AG08396 (cell line): Measurements from ENCODE around the gene PRDM16.

Experiments
- DNase-seq: peaks from one replicate; pipeline ENCODE4 v3.0.0; 2012; ENCODE audit warnings: low spot score, mixed read lengths

The PRDM16 gene

GRCh38 chr1:3398396-3399140 is 329.6 kb downstream of the PRDM16 start:
- no peak for DNase-seq

GRCh38 chr1:3399732-3400131 is 330.7 kb downstream of the PRDM16 start:
- DNase-seq = peak; percentile 65

DNA sequence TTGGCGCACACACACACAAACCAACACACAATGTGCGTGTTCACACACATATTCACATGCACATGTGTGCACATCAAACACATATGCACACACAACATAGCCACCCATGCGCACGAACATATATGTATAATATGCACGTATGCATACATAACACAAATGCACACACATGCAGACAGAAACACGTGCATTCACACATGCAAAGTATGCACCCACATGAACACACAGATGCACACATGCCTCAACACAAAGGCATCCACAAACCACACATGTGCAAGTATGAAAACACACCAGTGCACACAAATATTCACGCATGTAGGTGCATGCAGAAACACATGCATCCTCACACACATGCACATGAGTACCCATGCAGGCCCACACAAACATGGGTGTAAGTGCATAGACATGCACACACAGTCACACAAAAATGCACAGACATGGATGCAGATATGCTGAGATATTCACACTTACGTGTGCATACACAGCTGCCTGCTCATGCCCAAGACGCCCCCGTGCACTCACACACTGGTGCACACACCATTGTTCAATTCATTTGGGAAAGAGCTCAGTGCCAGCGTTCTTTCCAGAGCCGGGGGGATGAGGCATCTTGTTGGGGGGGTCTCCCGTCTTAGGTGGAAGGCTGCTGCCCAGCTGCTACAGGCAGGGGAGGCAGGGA is 332.7 kb downstream of the PRDM16 start:
- no peak for DNase-seq

GRCh38 chr1:3402258-3403010 is 333.4 kb downstream of the PRDM16 start:
- DNase-seq = peak; percentile 71

GRCh38 chr1:3403011-3403345 is 334.0 kb downstream of the PRDM16 start:
- DNase-seq = no peak

GRCh38 chr1:3403388-3404231 is 334.6 kb downstream of the PRDM16 start:
- DNase-seq = no peak

GRCh38 chr1:3404301-3404700 is 335.3 kb downstream of the PRDM16 start:
- DNase-seq = no peak

DNA sequence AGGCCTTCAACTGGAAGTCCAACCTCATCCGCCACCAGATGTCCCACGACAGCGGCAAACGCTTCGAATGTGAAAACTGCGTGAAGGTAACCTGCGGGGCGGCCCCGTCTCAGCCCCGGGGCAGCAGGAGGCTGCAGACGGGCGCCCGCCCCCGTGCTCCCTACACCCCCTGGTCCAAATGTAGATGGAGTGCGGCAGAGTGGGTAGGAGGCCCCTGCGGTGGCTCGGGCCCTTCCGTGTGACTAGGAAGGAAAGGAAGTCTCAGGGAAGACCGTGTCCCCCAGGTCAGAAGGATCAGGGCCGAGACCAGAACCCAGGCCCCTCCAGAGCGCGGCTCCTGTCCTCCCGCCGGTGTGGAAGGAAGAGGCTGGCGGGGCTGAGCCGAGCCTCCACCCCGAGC is 335.8 kb downstream of the PRDM16 start:
- no peak for DNase-seq

DNA sequence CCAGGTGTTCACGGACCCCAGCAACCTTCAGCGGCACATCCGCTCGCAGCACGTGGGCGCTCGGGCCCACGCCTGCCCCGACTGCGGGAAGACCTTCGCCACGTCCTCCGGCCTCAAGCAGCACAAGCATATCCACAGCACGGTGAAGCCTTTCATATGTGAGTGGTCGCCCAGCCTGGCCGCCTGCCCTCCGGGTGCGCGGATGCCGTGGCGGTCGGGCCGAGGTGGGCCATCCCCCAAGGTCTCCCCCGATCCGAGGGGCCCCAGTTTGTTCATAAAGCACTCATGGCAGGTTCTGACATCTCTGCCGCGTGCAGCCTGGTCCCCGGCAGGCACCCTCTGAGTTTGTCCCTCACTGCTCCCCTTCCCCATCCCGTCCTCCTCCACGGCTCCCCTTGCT is 336.5 kb downstream of the PRDM16 start:
- DNase-seq = no peak

- DNase-seq = no peak
These were observed 337.2 kb downstream of the PRDM16 start for GRCh38 chr1:3405974-3406867.

DNA sequence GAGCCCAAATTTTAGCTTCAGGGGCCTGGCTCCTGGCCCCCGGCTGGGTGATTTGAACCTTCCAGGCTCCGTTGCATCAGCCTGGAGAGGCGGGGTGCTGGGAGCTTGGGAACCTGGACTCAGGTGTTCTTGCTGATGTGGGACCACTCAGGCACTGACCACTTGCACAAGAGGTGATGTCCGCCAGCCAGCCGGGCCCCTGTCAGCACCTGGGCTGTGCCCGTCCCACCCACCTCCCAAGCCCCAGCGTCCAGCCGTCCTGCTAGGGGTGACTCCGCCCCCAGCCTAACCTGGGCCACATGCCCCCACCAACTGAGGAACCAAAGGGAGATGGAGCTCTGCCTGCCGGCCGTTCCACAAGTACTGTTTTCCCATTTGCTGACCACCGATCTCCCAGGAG is 338.0 kb downstream of the PRDM16 start:
- no peak for DNase-seq

DNA sequence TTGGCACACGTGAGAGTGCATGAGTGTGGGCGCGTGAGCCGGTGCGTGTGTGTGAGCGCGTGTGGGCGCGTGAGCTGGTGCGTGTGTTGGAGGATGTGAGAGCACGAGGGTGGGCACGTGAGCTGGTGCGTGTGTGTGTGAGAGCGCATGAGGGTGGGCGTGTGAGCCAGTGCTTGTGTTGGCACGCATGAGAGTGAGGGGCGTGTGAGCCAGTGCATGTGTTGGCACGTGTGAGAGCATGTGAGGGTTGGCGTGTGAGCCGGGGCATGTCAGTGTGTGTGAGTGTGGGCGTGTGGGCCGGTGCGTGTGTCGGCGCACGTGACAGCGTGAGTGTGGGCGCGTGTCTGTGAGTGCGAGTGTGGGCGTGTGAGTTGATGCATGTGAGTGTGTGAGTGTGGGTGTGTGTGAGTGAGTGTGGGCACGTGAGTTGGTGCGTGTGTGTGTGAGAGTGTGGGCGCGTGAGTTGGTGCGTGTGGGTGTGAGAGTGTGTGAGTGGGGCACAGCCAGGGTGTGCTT is 339.8 kb downstream of the PRDM16 start:
- DNase-seq = no peak

DNA sequence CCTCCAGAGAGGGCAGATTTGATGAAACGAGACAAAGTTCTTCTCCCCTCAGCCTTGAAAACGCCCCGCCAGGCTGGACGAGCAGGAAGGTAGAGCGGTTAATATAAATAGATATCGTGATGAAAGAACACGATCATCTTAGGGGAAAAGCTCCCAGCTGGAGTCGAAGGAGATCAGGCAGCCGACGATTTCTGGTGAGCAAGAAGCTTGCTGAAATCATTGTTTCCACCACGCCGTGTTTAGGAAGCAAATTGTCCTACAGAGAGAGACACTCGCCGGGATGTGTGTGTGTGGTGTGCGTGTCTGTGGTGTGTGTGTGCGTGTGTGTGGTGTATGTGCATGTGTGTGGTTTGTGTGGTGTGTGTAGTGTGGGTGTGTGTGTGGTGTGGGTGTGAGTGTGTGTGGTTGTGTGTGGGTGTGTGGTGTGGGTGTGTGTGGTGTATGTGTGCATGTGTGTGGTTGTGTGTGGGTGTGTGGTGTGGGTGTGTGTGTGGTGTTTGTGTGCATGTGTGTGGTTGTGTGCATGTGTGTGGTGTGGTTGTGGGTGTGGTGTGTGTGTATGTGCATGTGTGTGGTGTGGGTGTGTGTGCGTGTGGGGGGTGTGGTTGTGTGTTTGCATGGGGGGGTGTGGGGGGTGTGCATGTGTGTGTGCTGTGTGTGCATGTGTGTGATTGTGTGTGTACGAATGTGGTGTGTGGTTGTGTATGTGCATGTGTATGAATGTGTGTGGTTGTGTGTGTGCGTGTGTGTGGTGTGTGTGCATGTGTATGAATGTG is 340.6 kb downstream of the PRDM16 start:
- no peak for DNase-seq

- peak; percentile 94 for DNase-seq
These were observed 341.3 kb downstream of the PRDM16 start for GRCh38 chr1:3410142-3410925.

- DNase-seq = no peak
These were observed 342.8 kb downstream of the PRDM16 start for GRCh38 chr1:3411806-3412205.

GRCh38 chr1:3412376-3412775 is 343.4 kb downstream of the PRDM16 start:
- no peak for DNase-seq

GRCh38 chr1:3413975-3414710 is 345.1 kb downstream of the PRDM16 start:
- DNase-seq = no peak

DNA sequence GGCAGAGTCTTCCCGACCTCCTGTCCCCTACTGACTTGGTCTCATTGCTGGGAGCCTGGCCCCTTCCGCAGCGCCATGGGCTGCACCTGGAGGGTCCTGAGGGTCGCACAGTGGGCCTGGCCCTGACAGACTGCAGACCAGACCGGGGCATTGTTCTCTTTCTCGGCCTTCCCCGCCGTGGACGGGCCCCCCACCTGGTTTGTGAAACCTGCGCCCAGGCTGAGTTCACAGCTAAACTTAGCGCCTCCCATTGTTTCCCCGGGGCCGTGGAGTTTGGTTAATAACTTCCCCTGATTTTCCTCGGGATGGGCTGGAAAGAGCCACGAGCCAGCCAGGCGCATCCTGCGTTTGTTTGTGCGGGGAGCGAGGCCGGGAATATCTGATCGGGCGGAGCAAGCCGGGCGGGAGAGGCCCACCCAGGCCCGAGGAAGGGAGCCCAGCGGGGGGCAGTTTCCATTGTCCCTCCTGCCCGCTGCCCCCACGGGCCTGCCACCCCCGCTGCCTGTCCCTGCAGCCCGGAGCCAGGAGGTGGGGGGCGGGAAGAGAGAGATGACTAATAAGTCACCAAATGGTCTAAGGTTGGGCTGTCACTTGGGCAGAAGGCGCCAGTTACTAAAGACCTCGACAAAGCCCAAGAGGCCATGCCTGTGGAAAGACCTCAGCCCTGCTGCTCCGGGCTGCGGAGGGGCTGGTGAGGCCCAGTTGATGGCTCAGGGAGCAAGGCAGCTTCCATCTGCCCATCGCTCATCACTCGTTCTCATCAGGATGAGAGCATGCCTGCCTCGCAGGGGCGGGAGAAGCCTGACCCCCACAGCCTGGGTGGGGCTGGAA is 346.5 kb downstream of the PRDM16 start:
- no peak for DNase-seq
